Measurements from ENCODE around the gene MAPK8.
"Not testable (repeated sequence)": the region's sequence is repeated elsewhere in the genome, so short reads cannot be mapped to it uniquely, and the experiment has no call there.

The MAPK8 gene

DNA sequence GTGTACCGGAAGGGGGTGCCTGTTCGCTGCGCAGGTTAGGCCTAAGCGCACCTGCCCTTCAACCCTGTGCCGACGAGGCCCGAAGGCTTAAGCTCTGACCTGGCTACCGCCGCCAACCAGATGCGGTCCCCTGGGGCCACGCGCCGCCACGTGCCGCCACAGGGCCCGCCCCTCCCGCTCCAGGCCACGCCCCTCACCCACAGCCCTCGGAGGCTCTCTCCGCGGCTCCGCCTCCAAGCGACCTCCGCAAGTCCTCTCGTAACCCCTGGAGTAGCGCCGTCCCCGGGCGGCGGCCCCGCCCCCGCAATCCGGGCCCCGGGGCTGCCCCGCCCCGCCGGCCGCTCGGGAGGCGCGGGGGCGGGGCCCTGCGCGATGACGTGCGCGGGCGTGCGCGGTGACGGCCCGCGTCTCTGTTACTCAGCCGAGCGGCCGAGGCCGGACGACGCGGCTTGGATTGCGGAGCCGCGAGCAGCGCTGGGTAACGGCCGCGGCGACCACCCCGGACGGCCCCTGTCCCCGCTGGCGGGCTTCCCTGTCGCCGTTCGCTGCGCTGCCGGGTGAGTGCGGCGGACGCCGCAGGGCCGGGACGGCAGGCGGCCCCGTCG lies at the start of gene MAPK8:
Gene MAPK8 (plus strand): TSS at position 413 of the 605 bp plus-strand sequence. CDS start 94,984 bp downstream, outside the sequence.
- DNase-seq (ENCODE audit: low spot score), result peak; percentile 92

DNA sequence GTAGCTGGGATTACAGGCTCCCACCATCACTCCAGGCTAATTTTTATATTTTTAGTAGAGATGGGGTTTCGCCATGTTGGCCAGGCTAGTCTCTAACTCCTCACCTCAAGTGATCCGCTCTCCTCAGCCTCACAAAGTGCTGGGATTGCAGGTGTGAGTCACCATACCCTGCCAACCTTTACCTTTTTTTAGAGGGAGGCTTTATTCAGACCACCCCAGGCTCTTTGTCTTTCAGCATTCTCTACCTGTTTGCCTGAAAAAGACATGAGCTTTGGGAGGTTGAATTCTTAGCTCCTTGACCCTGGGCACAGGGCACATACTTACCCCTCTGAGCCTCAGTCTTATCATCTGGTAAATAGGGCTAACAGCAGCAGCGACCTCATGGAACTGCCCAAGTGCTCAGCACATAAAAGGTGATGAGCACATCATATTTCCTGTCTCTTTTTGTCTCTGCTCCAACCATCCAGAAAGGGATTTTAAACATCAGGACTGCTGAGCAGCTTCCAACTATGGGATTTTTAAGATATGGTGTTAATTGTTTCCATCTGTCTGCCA lies 49.0 kb upstream of the MAPK8 start:
- no peak for DNase-seq (ENCODE audit: low spot score)

DNA sequence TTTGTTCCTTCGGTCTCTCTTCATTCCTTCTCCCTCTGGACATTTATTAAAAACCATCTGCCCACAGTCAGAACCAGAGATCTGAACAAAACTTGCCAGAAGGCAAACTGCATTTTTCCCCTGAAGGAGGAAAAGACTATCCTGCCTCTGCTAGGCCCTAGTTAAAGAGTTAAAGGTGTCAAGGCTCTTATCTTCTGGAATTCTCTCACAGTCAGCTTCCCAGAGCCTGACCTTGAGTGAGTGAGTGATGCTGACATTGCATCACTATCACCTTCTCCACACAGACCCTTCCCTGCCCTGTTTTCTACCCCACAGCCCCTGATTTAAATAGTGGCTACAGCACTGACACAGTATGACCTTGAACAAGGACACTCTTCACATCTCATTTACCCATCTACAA lies 48.4 kb upstream of the MAPK8 start:
- DNase-seq (ENCODE audit: low spot score), result no peak

DNA sequence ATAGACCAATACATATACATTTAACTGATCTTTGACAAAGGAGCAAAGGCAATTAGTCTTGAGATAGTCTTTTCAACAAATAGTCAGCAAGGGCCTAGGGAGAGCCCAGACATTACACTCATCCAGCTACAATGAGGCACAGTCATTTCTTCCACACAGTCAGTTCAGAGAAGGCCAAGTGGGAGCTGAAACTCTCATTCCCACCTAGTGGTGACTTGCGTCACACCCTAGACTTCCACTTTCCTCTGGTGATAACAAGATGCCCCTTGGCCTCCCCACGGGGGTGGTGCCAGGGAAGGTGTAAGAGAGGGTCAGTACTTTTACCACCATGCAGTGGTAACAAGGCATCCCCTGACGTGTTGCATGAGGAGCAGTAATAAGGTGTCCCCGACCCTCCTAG lies 39.9 kb upstream of the MAPK8 start:
- DNase-seq (ENCODE audit: low spot score), result peak; percentile 14

DNA sequence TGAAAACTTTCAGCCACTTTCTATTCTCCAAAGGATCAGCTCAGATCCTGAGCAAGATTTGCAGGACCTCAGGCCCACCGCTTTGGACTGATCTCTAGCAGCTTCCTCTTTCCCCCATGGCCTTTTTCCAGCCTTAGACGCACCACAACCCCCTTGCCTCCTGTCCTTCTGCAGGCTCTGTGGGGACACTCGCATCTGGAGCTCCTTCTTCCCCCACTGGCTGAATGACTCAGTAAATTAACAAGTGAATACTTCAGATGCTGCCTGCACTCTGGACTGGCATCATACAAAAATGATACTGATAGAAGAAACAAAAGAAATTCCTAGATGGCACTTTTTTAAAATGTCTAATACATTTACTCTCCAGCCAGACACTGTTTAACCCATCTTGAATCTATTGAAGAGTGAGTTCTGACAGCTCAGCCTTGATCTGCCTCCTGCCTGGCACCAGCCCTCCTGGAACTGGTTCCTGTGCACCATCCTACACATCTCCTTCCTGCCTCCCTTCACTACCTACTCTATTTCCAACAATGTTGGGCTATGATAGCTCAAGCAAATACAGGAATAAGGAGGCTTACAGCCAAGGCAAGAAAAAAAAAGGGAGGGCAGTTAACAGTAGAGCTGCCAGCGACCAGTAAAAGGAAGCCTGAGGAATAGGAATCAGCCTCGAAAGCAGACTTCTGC lies 35.3 kb upstream of the MAPK8 start:
- DNase-seq (ENCODE audit: low spot score), result no peak

DNA sequence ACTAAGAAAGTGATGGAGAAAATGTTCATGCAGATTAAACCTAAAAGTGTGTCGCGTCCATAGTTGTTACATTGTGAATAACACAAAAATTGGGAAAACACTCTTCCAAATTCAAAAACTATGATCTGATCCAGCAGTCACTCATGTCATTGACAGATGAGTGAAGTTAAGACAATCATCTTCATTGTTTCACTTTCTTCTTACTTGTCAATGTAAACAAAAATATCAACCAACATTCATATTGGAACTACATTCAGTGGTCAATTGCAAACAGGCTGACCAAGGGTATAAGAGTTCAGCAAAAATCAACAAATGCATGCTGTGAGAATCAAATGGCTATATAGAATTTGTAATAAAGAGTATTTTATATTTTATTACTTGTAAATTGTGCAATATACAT lies 33.8 kb upstream of the MAPK8 start:
- DNase-seq (ENCODE audit: low spot score), result no peak

DNA sequence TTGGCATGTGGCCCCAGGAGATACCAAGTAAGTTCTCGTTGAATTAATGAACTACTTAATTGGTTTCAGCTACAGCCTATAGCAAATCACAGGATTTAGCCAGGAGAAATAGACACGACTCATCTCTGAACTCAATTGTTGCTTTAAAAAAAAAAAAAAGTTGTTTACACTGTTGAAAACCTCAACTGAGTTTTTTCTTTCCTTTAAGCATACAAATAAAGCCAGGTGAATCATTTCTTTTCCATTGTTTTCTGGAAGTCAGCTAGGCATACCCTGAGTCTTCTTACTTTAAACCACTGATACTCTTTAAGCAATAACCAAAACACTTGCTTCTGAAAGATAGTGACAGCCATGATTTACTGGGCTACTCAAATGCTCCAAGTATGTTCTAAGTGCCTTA lies 32.7 kb upstream of the MAPK8 start:
- no peak for DNase-seq (ENCODE audit: low spot score)

DNA sequence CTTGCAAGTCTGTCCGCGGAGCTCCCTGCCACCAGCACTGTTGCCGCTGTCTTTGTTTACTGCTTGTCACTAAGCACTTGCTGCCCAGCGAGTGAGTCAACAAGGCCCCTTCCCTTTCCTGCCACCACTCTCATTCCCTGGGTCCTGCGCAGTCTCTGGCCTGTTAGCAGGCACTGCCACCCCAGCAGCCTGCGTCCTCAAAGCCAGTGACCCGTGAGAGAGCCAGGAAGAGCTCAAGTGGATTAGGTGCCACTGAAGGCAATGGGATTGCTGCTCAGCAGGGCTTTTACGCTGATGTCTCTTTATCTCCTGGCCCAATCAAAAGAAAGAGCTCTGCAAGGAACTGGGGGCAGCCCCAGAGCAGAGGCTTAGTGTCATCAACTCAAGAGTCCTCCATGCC lies 31.8 kb upstream of the MAPK8 start, which contains the start of gene FRMPD2:
Gene FRMPD2 (minus strand): TSS at position 61 of the 400 bp plus-strand sequence. CDS start 129 bp downstream, outside the sequence.
- no peak for DNase-seq (ENCODE audit: low spot score)

DNA sequence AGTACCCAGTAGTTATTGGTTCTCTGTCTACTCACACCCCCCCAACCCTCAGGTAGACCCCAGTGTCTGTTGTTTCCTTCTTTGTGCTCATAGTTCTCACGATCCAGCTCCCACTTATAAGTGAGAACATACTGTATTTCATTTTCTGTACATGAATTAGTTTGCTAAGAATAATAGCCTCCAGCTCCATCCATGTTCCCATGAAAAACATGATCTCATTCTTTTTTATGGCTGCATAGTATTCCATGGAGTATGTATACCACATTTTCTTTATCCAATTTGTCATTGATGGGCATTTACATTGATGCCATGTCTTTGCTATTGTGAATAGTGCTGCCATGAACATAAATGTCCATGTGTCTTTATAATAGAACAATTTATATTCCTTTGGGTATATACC lies 29.4 kb upstream of the MAPK8 start:
- no peak for DNase-seq (ENCODE audit: low spot score)

DNA sequence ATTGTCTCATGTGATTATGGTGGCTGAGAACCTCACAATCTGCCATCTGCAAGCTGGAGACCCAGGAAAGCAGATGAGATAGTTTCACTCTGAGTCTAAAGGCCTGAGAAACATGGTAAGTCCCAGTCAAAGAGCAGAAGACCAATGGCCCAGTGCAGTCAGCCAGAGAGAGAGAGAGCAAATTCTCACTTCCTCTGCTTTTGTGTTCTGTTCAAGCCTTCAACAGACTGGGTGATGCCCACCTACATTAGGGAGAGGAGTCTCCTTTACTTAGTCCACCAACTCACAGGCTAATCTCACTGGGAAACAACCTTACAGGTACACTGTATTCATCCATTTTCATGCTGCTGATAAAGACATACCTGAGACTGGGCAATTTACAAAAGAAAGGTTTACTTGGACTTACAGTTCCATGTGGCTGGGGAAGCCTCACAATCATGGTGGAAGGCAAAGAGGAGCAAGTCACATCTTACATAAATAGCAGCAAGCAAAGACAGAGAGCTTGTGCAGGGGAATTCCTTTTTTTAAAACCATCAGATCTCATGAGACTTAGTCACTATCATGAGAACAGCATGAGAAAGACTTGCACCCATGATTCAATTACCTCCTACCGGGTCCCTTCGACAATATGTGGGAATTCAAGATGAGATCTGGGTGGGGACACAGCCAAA lies 27.3 kb upstream of the MAPK8 start:
- DNase-seq (ENCODE audit: low spot score), result peak; percentile 6

DNA sequence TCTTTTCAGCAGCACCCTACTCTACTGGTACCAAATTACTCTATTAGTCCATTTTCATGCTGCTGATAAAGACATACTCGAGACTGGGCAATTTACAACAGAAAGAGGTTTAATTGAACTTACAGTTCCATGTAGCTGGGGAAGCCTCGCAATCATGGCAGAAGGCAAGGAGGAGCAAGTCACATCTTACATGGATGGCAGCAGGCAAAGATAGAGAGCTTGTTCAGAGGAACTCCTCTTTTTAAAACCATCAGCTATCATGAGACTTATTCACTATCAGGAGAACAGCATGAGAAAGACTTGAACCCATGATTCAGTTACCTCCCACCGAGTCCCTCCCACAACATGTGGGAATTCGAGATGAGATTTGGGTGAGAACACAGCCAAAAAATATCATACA lies 24.8 kb upstream of the MAPK8 start:
- DNase-seq (ENCODE audit: low spot score), result not testable (repeated sequence)

DNA sequence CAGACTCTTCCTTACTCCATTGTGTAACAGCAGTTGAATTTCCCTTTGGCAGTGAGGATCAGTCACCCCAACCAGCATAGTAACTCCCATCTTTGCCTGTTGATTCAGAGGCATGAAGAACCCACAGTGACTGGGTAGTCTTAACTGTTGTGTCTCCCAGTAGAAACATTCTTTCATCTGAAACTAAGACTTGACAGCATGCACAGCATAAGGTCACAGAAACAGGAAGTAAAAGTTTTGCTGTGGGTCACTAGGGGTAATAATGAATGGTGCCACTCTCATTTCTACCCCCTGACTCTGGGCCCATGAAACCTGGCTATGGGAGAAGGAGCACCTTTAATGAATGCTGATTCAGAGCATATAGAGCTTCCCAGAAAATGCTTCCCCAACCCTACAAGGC lies 23.6 kb upstream of the MAPK8 start:
- no peak for DNase-seq (ENCODE audit: low spot score)

DNA sequence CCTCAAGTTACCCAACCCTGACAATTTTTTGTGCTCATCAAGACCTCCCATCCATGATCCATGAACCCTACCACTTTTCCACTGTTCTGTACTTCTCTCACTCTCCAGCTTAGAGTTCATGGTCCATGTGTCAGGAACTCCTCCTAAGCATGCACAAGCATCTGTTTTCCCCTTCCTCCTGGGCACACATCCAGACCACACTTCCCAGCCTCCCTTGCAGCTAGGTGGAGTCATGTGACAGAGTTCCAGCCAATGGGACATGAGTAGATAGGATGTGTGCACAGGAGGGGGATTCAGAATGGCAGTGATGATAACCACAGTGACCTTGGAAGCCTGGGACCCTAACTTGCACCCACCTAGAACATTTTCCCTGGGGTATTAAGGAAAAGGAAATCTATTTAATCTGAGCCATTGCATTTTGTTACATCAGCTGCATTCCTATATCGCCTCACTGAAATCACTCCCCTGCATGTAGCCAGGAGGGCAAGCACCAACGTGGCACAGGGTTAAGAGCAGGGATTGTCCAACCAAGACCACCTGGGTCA lies 22.4 kb upstream of the MAPK8 start:
- no peak for DNase-seq (ENCODE audit: low spot score)

DNA sequence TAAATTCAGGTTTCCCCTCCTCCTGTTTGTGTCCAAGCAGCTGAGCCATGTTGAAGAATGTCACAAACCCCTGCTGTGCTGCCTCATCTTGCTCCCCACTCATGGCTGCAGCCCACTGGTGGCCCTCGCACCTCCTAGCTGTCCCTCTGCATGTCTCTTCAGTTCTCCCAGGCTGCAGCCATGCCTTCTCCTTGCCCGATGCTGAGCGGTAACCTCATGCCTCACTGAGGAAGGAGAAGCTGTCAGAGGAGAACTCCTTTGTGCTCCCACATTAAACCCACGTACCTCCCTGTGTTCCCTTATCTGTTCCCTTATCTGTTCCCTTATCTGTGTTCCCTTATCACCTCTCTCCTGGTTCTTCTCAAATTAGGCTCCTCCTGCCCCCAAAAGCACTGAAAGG lies 21.7 kb upstream of the MAPK8 start:
- no peak for DNase-seq (ENCODE audit: low spot score)

DNA sequence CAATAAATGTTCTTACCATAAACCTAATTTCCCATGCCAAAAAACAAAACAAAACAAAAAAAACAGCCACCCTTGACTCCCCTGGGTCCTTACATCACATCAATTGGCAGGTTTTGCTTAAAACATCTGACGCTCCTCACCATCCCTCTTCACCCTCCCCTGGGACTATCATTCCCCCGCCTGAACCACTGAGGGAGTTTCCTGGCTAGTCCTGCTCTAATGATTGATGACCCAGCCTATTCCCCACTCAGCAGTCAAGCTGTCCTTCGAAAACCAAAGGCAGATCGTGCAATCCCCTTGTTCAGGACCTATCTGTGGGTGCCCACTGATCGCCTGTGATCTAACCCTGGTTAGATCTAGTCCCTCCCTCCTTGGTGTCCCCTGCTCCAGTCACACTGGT lies 20.8 kb upstream of the MAPK8 start:
- no peak for DNase-seq (ENCODE audit: low spot score)

DNA sequence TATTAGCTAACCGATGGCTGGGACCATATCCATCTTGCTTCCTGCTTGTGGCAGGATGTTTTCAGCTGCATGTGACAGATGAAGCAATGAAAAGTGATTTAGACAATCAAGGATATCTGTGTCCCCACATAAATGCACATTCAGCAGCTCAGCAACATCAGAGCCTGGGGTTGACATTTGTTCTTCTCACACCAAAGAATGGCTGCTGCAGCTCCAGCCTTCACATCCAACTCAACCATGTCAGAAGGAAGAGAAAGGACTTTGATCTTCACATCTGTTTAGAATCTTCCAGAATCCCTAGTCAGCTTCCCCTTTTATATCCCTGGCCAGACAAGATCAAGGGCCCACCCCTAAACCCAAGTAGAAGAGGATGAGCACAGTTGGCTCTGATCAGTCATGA lies 20.1 kb upstream of the MAPK8 start:
- DNase-seq (ENCODE audit: low spot score), result no peak

DNA sequence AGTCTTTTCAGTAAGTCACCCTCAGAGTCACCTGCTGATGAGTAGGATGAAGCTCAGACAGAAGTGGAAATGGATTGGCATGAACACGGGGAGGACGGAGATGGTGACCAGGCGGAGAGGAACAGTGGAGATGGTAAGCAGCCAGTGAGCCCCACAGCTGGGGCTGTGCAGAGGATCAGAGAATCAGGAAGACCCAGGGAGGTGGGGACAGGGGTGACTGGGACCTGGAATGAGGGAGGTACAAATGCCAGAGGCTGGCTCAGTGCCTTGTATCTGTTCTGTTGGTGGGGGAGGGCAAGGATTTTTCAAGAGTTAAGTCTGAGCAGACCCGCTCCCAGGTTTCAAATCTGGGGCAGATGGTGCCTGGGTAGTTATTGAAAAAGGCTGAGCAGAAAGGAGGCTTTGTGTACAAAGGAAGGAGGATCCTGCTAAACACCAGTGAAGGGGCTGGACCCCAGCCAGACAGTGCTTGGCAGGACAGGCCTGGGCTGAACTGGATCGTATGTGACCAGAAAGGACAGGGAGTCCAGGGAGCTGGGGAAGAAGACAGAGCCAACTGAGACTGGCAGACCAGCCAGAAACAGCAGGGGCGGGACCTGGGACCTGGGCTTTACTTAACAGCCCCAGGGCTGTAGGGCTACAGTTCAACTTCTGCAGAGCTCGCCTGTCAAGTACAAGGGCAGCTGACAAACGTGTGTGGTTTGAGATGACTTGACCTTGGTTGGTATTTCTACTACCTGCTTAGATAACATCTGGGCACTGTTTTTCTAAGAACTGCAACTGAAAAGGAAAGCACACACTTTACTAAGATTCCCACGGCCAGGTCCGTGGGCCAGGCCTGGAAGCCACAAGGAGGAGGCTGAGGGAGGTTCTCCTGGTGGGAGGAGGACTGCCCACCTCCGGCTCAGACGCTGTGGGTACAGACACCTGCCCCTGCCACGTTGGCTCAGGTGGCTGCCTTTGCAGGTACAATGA lies 18.8 kb upstream of the MAPK8 start:
- DNase-seq (ENCODE audit: low spot score), result peak; percentile 36

DNA sequence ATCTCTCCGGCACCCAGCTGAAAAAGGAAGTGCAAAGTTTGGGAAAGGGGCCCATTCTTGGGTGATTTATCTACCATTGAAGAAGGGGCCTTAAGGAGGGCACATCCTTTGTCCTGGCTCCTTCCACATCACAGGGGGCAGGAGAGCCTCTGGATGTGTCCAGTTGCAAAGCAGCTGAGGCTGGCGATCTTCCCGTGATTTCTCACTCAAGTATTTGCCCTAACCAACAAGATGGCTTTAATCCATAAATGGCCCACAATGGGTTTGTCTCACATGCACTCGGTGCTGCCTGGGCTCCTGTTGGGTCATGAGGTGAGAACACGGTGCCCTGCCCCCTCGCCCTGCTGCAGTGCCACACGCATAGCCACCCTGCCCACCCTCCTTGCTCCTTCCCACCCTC lies 17.8 kb upstream of the MAPK8 start:
- no peak for DNase-seq (ENCODE audit: low spot score)

DNA sequence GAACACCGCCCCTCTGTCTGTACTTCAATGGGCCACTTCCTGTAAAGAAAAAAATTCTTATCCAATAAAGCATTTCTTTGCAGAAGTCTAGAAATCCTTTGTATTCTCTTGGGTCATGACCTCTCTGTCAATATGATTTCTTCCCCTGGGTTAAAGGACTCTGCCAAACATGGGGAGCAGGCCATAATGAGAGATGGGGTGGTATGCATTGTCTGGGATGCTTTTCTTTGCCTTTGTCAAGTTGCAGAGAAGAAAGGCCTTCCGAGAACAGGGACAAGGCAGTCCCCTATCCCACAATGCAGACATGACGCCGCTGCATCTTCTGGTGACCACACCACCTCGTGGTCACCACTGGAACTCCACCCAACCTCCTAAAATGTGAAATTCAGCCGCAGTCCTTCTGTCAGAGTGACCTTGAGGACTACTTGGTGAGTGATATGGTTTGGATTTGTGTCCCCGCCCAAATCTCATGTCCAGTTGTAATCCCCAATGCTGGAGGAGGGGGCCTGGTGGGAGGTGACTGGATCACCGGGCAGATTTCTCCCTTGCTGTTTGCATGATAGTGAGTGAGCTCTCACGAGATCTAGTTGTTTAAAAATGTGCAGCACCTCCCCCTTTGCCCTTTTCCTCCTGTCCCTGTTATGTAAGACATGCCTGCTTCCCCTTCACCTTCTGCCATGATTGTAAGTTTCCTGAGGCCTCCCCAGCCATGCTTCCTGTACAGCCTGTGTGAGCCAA lies 16.8 kb upstream of the MAPK8 start:
- peak; percentile 46 for DNase-seq (ENCODE audit: low spot score)

DNA sequence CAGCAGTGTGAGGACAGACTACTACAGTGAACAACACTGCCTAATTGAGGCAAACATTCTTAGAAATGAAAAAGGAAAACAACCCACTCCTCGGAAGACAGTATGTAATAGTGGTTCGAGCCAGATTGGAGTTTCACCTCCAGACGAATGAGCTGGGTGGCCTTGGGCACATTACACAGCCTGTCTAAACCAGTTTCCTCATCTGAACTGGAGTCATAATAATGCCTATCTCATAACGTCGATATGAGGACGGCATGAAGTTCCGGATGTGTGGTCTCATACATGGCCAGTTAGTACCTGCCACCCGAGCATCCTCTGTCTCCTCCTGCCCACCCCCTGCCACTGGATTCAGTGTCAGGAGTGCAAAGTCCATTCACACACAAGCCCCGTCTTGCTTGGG lies 16.2 kb upstream of the MAPK8 start:
- no peak for DNase-seq (ENCODE audit: low spot score)

DNA sequence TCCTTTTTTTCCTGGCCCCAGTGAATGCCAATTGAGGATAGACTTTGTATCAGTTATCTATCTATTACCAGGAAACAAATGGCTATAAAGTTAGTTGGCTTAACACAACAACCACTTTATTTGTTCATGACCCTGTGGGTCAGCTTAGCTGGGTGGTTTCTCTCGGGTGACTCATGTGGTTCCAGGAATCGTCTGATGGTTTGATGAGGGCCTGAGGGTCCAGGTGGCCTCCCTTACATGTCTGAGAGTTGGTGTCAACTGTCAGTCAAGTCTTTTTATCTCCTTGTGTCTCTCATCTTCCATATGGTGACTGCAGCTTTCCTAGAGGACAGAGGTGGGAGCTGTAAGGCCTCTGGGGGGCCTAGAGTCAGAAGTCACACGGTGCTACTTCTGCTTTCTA lies 15.3 kb upstream of the MAPK8 start:
- DNase-seq (ENCODE audit: low spot score), result no peak

All from activated CD4-positive, alpha-beta T cell treated with anti-CD3 and anti-CD28 coated beads, Interleukin-2, Interleukin-4, amounts not matched to agents 100 ng/mL and 50 ng/mL, durations not matched to agents 16 hours and 8 hours (primary cell).